GM19328 (cell line): Measurements from ENCODE around the gene WNT7A.

ENCODE experiments used
- ATAC-seq: cut with Tn5 transposase; IDR thresholded peaks from one replicate; pipeline ENCODE4 v1.9.1; 2021; ENCODE audit warnings: mild to moderate bottlenecking, moderate library complexity; ENCODE audit not compliant: unreplicated experiment

WNT7A gene

GRCh38 chr3:13885704-13886010 is 5.8 kb upstream of the WNT7A start:
- no peak for ATAC-seq

DNA sequence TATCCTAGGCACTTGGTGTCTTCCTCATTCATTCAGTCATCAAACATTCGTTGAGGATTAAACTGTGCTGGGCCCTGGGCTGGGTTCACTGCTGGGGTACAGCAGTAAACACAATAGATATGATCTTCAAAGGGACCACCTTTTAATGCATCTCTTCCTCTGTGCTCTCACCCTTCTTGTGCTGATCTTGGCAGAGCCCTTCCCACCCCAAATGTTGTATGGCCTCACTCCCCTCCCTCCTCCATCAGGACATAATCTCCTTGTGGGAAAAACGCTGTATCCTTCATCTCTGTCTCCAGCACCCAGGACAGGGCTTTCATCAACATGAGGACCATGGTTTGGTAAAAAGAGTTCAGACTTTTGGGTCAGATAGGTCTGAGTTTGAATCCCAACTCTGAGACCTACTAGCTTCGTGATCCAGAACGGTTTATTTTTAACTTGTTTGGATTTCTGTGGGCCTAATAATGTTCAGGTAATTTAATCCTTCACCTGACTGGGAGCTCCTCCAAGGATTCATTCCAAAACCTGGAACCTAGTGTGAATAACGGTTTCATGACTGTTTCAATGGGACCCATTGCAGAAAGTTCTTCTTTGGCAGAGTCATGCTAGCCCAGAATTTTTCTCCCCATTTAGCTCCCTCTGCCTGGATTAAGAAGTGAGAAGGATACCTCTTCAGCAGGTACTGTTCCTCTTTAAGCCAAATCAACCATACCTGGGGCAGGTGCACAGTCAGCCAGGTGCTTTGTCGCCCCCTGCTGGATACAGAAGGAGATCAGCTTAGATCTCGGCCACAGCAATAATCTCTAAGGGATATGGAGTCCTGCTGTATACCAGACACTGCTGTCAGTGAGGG is 5.2 kb upstream of the WNT7A start:
- ATAC-seq, result no peak

GRCh38 chr3:13883681-13884080 is 3.8 kb upstream of the WNT7A start:
- ATAC-seq, result no peak

GRCh38 chr3:13882876-13883275 is 3.0 kb upstream of the WNT7A start:
- ATAC-seq, result no peak

GRCh38 chr3:13881536-13882410 is 1.9 kb upstream of the WNT7A start:
- no peak for ATAC-seq

- ATAC-seq, result no peak
These were observed 913 bp upstream of the WNT7A start for GRCh38 chr3:13880811-13881156.

DNA sequence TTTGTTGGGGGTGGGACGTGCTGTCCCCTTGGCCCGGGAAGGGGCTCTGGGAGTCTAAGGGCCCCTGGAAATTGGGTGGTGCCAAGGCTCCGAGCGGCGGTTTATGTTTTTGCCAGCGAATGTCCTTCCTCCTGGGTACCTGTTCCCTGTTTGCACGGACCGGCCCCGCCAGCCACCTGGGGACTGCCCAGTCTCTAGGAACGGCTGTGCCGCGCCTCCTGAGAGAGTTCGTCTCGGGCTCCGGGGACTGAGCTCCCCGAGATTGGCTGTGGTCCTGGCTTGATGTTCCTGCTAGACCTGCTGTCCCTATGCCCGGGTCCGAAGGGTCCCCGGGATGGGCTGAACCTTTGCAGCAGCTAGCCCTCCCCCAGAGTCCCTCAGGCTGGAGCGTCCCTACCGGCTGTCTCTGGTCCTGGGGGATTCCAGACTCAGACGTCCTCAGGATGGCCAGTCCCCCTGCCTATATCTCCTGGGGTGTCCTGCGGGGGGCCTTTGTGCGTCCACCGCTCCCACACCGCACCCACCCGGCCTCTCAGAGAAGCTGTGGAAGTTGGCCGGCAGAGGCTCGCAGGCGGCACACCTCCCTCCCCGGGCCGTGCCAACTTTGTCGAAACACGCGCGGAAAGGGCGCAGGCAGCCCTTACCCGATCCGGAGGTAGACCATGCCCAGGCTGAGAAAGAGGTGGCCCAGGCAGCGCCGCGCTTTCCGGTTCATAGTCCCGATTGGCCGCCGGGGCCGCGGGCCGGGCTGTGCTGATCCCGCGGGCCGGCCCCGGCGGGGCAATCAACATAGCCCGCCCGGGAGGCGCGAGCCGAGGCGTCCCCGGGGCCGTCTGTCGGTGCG is 547 bp downstream of the WNT7A start:
- ATAC-seq, result no peak

GRCh38 chr3:13878281-13879101 is 1.4 kb downstream of the WNT7A start:
- ATAC-seq, result no peak

DNA sequence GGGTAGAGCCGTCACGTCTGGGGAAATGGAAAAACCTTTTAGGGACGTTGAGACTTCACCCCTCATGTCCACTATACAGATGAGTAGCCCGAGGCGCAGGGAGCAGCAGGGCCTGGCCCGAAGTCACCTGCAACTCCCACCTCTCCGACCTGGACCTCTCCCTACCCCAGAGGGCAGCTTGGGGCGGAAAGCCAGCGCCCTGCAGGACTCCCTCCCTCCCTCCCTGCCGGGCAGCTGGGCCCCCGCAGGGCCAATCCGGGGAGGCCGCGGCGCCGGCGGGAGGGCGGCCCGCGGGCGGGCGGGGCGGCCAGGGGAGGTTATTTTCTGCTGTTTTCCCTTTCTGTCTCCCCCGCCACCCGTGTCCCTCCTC is 2.0 kb downstream of the WNT7A start:
- ATAC-seq, result no peak

GRCh38 chr3:13876451-13877100 is 3.3 kb downstream of the WNT7A start:
- ATAC-seq, result no peak

- no peak for ATAC-seq
These were observed 5.0 kb downstream of the WNT7A start for GRCh38 chr3:13874891-13875290.

GRCh38 chr3:13873818-13874217 is 6.1 kb downstream of the WNT7A start:
- ATAC-seq, result no peak

- ATAC-seq, result no peak
These were observed 7.4 kb downstream of the WNT7A start for GRCh38 chr3:13872451-13872850.

- ATAC-seq, result no peak
These were observed 8.1 kb downstream of the WNT7A start for GRCh38 chr3:13871791-13872190.

DNA sequence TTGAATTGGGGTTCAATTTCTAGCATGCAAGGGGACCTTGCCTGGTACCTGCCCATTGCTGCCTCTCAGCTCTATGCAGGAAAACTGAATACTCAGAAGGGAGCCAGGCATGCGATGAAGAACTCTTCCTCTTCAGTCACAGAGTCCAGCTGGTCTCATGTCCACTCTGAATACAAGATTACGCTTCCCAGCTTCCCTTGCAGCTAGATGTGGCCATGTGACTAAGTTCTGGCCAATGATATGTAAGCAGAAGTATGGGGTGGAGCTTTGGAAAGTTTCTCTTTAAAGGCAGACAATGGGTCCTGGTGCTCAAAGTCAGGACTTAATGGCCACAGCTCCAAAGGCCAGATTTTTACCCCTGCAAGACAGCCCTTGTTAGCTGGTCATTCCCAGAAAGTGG is 9.0 kb downstream of the WNT7A start:
- no peak for ATAC-seq

DNA sequence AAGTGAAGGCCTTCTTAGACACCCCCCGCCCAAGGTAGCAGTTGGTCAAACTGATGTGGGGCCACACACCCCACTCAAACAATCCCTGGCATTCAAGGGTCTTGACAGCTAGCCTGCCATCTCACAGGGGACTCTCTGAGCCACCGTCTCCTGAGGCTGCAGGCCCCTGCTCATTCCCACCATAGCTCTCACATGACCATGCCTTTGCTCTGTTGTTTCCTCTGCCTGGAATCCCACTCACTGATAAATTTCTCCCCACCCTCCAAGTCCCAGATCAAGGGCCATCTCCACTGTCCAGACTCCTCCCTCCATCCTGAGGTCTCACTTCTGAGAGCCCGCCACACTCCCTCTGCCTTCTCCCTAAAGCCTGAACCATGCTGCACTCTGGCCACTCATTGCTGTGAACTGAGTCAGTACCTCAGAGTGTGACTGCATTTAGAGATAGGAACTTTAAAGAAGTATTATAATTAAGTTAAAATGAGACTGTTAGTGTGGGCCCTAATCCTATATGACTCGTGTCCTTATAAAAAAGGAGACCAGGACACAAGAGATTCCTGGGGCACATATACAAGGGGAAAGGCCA is 10.0 kb downstream of the WNT7A start:
- no peak for ATAC-seq

GRCh38 chr3:13868844-13869724 is 10.8 kb downstream of the WNT7A start:
- no peak for ATAC-seq

DNA sequence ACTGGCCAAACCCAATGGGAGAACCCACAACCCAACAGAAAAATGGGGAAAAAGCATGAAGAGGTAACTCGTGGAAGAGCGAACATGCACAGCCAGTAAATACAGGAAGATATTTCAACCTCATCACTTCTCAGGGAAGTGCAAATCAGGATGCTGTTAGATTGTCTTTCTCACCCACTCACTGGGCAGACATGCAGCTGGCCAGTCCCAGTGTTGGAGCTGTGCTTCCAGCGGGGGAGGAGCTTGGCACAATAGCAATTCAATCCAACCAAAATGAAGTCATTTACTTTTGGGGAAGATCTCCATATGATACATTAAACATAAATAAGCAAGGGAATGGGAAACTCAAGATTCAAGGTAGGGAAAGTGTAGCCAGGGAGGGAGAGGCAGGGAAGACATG is 12.1 kb downstream of the WNT7A start:
- ATAC-seq, result no peak
